HUDEP-2 (cell line): ENCODE results near the gene VPS37C.
"Not testable (repeated sequence)": the region's sequence is repeated elsewhere in the genome, so short reads cannot be mapped to it uniquely, and the experiment has no call there.

Source experiments
- DNase-seq, 76 experiments: peaks; one replicate each; lab custom pipeline; 2025; ENCODE audit not compliant: unreplicated experiment in 76 of 76; lab: John Stamatoyannopoulos, UW

The VPS37C gene

GRCh38 chr11:61176446-61176845 lies 15.2 kb upstream of the VPS37C start:
- DNase-seq: no peak

- DNase-seq: no peak
Measured at GRCh38 chr11:61174949-61175348, 13.7 kb upstream of the VPS37C start.

DNA sequence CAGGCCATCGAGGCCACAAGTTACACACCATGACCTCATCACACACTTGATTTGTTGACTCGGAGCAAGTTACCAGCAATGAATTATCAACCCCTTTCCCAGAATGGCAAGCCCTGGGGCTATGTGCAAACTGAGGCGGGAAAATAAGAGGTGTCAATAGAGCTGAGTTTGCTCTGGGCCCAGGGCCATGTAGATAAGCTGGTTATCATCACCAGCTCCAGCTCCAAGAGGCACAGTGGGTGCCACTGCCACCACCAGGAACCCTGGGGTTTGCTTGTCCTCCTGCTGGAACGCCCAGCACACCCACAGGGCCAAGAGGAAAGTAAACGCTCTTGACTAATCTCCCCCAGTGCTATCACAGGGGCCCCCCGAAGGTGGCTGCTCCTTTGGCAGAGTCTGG lies 13.0 kb upstream of the VPS37C start:
- DNase-seq: peak in 70 of 76 experiments; percentile 7 to 87 (median 62)

GRCh38 chr11:61173456-61173855 lies 12.2 kb upstream of the VPS37C start:
- peak in 6 of 76 experiments; percentile 7 to 24 (median 20) for DNase-seq

DNA sequence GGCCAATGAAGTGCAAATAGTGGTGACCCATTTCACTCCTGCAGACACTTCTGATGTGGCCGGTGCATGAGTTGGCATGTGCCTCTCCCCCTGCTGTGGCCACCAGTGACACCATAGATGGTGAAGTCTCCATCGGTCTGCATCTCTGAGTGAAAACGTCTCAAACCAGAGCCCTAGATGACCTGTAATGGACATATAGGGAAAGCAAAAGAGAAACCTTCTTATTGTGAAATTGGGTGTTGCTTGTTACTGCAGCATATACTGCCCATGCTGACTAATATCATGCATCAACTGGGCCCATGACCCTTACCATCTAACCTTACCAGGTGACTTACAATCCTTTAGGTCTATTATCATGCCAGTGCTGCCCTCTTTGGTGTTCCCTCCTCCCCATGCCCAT lies 11.7 kb upstream of the VPS37C start:
- no peak for DNase-seq

GRCh38 chr11:61172356-61172755 lies 11.1 kb upstream of the VPS37C start:
- no peak for DNase-seq

GRCh38 chr11:61171907-61172306 lies 10.7 kb upstream of the VPS37C start:
- DNase-seq: no peak

DNA sequence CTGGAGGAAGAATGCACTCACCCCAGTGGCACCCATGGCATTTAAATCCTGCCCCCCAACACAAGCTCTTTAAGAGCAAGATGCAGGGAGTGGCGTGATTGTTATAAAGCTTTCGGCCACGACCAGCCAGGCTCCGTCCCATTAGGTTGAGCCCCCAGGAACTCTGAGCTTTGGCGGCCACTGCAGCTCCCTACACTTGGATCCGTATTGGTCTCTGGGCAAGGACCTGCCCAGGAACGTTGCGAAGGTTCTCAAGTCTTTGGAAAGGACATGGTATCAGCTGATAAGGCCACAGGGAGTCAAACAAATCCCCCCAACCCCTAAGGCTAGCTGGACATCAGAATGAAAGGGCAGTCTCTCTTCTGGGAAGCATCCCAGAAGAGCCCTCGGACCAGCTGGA lies 9.3 kb upstream of the VPS37C start:
- DNase-seq: no peak

GRCh38 chr11:61168800-61169199 lies 7.6 kb upstream of the VPS37C start:
- peak in 1 of 76 experiments; percentile 16 for DNase-seq

- DNase-seq: no peak
Measured at GRCh38 chr11:61168042-61168688, 6.9 kb upstream of the VPS37C start.

- not testable (repeated sequence) for DNase-seq
Measured at GRCh38 chr11:61166331-61166730, 5.1 kb upstream of the VPS37C start.

DNA sequence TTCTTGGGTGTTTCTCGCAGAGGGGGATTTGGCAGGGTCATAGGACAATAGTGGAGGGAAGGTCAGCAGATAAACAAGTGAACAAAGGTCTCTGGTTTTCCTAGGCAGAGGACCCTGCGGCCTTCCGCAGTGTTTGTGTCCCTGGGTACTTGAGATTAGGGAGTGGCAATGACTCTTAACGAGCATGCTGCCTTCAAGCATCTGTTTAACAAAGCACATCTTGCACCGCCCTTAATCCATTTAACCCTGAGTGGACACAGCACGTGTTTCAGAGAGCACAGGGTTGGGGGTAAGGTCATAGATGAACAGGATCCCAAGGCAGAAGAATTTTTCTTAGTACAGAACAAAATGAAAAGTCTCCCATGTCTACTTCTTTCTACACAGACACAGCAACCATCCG lies 4.6 kb upstream of the VPS37C start:
- not testable (repeated sequence) for DNase-seq

GRCh38 chr11:61164606-61165424 lies 3.6 kb upstream of the VPS37C start:
- DNase-seq: peak in 1 of 76 experiments; percentile 53

DNA sequence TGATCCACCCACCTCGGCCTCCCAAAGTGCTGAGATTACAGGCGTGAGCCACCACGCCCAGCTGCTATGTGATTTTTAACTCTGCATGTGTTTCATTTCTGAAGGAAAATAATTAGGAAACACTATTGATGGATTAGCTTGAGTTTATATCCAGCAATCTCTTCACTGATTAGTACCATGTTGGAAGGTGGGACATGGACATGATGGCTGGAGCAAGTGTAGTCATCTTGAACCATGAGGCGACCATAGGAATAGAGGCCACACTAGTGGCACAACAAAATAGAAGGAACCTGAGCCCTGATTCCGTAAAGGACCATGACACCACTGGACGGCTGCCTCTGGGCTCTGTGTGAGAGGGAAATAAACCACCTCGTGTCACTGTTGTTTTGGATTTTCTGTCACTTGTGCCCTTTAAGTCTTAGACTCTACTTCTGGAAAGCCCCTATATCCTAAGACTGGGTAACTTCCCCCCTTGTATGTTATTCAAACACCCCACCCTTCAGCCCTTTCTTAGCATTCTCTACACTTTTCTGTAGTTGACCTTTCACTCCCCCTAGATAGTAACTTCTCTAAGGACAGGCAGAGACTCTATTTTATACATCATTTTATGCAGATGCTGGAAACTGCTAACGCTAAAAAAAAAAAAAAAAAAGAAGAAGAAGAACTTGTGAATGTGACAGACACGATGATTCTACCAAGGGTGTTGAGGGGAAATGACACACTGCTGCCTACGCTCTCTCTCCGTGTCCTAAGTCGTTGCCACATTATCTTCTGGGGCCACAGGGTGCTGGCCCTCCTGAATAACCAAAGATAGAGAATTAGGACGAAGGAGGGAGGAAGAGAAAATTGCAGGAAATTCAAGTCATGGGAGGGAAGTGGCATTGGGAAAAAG lies 2.7 kb upstream of the VPS37C start:
- DNase-seq: peak in 16 of 76 experiments; percentile 15 to 56 (median 32)

DNA sequence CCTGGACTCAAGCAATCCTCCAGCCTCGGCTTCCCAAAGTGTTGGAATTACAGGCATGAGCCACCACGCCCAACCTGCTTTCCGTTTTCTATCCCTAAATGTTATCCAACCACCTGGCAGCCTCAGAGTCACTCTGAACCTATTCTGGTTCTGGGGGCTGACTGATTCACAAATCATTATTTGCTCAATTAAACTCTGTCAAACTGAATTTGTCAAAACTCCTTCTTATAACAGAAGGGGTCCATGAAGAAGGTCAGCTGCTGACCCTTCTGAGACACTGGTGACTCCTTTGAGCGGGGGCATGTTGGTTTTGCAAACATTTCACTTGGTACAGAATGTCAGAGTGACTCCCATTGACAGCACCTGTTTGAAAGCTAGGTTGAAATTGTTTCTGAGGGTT lies 1.8 kb upstream of the VPS37C start:
- no peak for DNase-seq

GRCh38 chr11:61162092-61162941 lies 1.1 kb upstream of the VPS37C start:
- peak in 11 of 76 experiments; percentile 4 to 37 (median 20) for DNase-seq

GRCh38 chr11:61160487-61161189 lies 588 bp downstream of the VPS37C start:
- DNase-seq: no peak

DNA sequence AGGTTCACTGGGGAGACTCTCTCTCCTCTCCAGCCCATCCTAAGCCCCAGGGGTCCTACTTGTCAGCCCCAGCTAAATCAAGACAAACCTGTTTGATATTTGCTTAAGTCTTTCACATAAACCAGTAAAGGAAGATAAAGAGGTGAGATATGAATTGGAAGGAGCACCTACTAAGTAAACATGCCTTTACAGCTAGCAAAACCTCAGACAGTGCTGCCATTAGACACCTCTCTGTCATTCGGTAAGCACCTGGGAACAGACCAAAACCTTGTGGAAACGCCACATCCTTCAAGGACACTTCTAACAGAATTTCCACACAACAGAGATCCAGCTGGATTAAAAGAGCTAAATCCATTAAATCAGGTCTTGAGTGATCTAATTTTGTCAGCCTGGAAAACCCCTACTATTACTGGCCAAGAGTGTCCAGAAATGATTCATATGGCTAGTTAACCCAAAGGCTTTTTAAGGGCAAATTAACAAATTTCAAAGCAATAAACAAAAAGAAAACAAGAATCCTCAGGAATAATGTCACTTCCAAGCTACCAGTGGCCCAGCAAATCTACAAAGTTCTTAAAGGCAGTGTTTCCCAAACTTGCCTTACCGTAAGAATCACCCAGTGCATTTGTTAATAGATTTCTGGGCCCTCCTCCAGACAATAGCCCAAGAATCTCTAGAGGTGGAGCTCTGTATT lies 2.4 kb downstream of the VPS37C start:
- DNase-seq: no peak

GRCh38 chr11:61157743-61158142 lies 3.5 kb downstream of the VPS37C start:
- DNase-seq: no peak
